Measurements from ENCODE around the gene SERTM1. TPM values are rescaled to one million over a fixed set of nuclear protein-coding genes. Genes with fewer than 3 reads are reported as not detected.

Gene SERTM1
- polyA plus RNA-seq, 1 donor from 2014 or later: not detected

- Histone ChIP-seq H3K4me3 (ENCODE audit: low read length) (peak overlapping the region; percentile 69), H4K20me1 (ENCODE audit: insufficient read depth) (no peaks in the 10 kb centered on the region), H3K36me3 (ENCODE audit: insufficient read depth, low read length) (no peaks in the 10 kb centered on the region), H3K4me2 (ENCODE audit: low read length) (no peak overlapping the region), H3K27ac (ENCODE audit: low read length) (no peak overlapping the region), H3K79me2 (replicated peaks; ENCODE audit: insufficient read depth, low read length) (no peaks in the 10 kb centered on the region), H3K9me2 (ENCODE audit: insufficient read depth, low read length) (no peaks in the 10 kb centered on the region), H3K9me3 (ENCODE audit: low read length) (no peaks in the 10 kb centered on the region), H2AFZ (ENCODE audit: low read depth, low read length) (no peak overlapping the region), H3K9ac (ENCODE audit: low read length) (no peak overlapping the region), H3K27me3 (ENCODE audit: insufficient read depth, low read depth, low read length) (peaks cover 48% of the 10 kb centered on the region), H3F3A (ENCODE audit: insufficient read depth, low read length, poor library complexity, severe bottlenecking) (no peaks in the 10 kb centered on the region)
- no peak for TF ChIP-seq POLR2AphosphoS5 (IDR thresholded peaks at IDR 0.05)
- no peak for TF ChIP-seq REST (IDR thresholded peaks at IDR 0.05; ENCODE audit: borderline replicate concordance)
- TF ChIP-seq TAF1 (IDR thresholded peaks at IDR 0.05; ENCODE audit: low read depth): no peak
- TF ChIP-seq EZH2 (IDR thresholded peaks at IDR 0.05; ENCODE audit: borderline replicate concordance, insufficient read depth, low read length, poor library complexity, severe bottlenecking): no peak
- TF ChIP-seq SMC3 (conservative IDR thresholded peaks at IDR 0.05; ENCODE audit: poor library complexity): no peak
- TF ChIP-seq EP300 (conservative IDR thresholded peaks at IDR 0.05; ENCODE audit: poor library complexity, severe bottlenecking): no peak
Measured at GRCh38 chr13:36673352-36673751, 468 bp upstream of the SERTM1 start.

- H4K20me1 ChIP-seq (ENCODE audit: insufficient read depth): no peaks in the 10 kb centered on the region
- H3K9me2 ChIP-seq (ENCODE audit: insufficient read depth, low read length): no peaks in the 10 kb centered on the region
- H3K9me3 ChIP-seq (ENCODE audit: low read length): no peaks in the 10 kb centered on the region
- H3K27me3 ChIP-seq (ENCODE audit: insufficient read depth, low read depth, low read length): peaks cover 48% of the 10 kb centered on the region
- H3K27ac ChIP-seq (ENCODE audit: low read length): no peak overlapping the region
- TF ChIP-seq MXI1 (conservative IDR thresholded peaks at IDR 0.05; ENCODE audit: poor library complexity, severe bottlenecking) (no peak), TAF1 (IDR thresholded peaks at IDR 0.05; ENCODE audit: low read depth) (no peak), EP300 (conservative IDR thresholded peaks at IDR 0.05; ENCODE audit: poor library complexity, severe bottlenecking) (no peak), REST (IDR thresholded peaks at IDR 0.05; ENCODE audit: borderline replicate concordance) (no peak), POLR2AphosphoS5 (IDR thresholded peaks at IDR 0.05) (no peak), SMC3 (conservative IDR thresholded peaks at IDR 0.05; ENCODE audit: poor library complexity) (no peak), RAD21 (conservative IDR thresholded peaks at IDR 0.05) (no peak), EZH2 (IDR thresholded peaks at IDR 0.05; ENCODE audit: borderline replicate concordance, insufficient read depth, low read length, poor library complexity, severe bottlenecking) (no peak)
- TF ChIP-seq, protein P1, sequence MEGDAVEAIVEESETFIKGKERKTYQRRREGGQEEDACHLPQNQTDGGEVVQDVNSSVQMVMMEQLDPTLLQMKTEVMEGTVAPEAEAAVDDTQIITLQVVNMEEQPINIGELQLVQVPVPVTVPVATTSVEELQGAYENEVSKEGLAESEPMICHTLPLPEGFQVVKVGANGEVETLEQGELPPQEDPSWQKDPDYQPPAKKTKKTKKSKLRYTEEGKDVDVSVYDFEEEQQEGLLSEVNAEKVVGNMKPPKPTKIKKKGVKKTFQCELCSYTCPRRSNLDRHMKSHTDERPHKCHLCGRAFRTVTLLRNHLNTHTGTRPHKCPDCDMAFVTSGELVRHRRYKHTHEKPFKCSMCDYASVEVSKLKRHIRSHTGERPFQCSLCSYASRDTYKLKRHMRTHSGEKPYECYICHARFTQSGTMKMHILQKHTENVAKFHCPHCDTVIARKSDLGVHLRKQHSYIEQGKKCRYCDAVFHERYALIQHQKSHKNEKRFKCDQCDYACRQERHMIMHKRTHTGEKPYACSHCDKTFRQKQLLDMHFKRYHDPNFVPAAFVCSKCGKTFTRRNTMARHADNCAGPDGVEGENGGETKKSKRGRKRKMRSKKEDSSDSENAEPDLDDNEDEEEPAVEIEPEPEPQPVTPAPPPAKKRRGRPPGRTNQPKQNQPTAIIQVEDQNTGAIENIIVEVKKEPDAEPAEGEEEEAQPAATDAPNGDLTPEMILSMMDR (IDR thresholded peaks at IDR 0.05; ENCODE audit: poor library complexity, severe bottlenecking): no peak
- H2AFZ ChIP-seq (ENCODE audit: low read depth, low read length): no peak overlapping the region
- no peak overlapping the region for H3K9ac ChIP-seq (ENCODE audit: low read length)
- no peaks in the 10 kb centered on the region for H3K79me2 ChIP-seq (replicated peaks; ENCODE audit: insufficient read depth, low read length)
- H3K36me3 ChIP-seq (ENCODE audit: insufficient read depth, low read length): no peaks in the 10 kb centered on the region
- H3K4me3 ChIP-seq (ENCODE audit: low read length): peak overlapping the region; percentile 69
- no peak overlapping the region for H3K4me2 ChIP-seq (ENCODE audit: low read length)
- no peaks in the 10 kb centered on the region for H3F3A ChIP-seq (ENCODE audit: insufficient read depth, low read length, poor library complexity, severe bottlenecking)
Measured at GRCh38 chr13:36674337-36675212, 755 bp downstream of the SERTM1 start.

All from neural cell (in vitro differentiated cells).